ENCODE measurements around the gene SRL. TPM values are rescaled to one million over a fixed set of nuclear protein-coding genes. Genes with fewer than 3 reads are reported as not detected.

SRL gene
- total and polyA plus RNA-seq, 10 donors, result 0.57 to 5.8 (median 3.1) TPM

DNA sequence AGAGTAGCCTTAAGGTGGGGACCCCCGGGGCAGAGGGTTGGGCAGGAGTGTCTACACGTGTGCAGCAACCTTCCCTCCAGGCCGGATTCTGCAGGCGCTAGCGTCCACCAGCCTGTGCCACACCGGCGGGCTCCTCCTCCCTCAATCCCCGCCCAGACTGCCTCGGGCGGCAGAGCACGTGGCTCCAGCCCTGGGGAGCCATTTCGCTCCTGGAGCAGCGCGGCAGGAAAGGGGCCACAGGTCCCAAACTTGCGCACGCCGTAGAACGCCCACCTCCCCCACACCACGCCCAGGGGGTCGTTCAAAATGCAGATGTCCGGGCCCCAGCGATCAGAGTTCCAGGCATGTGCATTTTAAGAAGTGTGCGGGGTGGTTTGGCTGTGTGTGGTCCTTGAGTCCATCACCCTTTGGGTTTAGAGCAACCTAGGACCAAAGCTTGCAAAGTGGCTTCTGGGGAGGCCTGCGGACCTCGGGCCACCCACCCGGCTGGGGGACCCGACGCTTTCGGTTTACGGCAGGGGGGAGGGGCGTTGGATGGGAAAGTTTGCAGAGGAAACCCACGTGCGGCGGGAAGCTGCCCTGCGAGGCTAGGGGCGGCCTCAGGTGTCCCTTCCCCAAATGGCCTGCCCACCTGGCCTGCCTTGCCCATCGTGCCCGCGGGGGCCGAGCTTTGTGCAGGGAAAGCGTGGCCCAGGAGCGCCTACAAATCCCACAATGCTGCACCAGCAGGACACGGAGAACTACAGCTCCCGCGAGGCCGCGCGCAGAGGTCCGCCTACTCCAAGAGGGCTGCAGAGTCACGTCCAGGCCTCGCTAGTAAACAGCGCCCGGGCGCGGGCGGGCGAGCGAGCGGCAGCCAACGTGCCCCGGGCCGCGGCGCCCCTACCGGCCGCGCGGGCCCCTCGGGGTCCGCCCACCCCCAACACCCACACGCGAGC is 29.6 kb upstream of the SRL start:
- Histone ChIP-seq H3K9me3 (no peaks in the 10 kb centered on the region), H3K36me3 (no peaks in the 10 kb centered on the region), H3K27me3 (replicated peaks in 1 of 7) (no peaks in the 10 kb centered on the region), H3K4me1 (peaks cover 10 to 45% (median 20%) of the 10 kb centered on the region in 6 donors), H3K27ac (peak overlapping the region; percentile 69 to 95 (median 90)), H3K4me3 (peak overlapping the region; percentile 88 to 100 (median 99))
- peak; percentile 99 for DNase-seq
- intact Hi-C loops (cut with DNase I; ENCODE audit: low total_unique reads), result no loop called here
- 0 to 1% (median 0%) methylated on average over 52 to 72 of the region's 72 CpGs for WGBS, 5 donors
- TF ChIP-seq POLR2A (IDR thresholded peaks at IDR 0.05) (peak in 2 of 3 donors; percentile 53 to 54), POLR2AphosphoS5 (IDR thresholded peaks at IDR 0.05) (peak; percentile 79 to 85 (median 81))
- TF ChIP-seq, protein P1, sequence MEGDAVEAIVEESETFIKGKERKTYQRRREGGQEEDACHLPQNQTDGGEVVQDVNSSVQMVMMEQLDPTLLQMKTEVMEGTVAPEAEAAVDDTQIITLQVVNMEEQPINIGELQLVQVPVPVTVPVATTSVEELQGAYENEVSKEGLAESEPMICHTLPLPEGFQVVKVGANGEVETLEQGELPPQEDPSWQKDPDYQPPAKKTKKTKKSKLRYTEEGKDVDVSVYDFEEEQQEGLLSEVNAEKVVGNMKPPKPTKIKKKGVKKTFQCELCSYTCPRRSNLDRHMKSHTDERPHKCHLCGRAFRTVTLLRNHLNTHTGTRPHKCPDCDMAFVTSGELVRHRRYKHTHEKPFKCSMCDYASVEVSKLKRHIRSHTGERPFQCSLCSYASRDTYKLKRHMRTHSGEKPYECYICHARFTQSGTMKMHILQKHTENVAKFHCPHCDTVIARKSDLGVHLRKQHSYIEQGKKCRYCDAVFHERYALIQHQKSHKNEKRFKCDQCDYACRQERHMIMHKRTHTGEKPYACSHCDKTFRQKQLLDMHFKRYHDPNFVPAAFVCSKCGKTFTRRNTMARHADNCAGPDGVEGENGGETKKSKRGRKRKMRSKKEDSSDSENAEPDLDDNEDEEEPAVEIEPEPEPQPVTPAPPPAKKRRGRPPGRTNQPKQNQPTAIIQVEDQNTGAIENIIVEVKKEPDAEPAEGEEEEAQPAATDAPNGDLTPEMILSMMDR (IDR thresholded peaks at IDR 0.05 in 8 of 11, conservative IDR thresholded peaks at IDR 0.05 in 3 of 11), result peak in 6 of 11 experiments; percentile 14 to 42 (median 26)

DNA sequence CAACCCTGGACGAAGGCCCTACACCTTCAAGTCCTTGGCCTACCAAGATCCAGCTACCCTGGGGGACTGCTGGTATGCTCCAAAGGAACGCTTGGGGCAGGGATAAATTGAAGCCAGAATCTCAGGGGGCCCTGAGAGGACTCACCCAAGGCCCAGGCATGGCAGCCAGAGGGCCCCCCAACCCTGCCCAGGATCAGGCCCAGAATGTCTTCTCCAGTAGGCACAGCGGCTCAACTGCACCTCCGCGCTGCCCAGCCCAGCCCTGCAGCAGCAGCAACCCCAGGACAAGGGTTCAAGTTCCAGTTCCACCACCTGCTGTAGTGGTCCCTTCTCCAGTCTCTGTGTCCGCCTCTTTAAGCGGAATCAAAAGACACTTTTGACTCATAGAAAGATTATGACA is 28.7 kb upstream of the SRL start:
- TF ChIP-seq POLR2A (IDR thresholded peaks at IDR 0.05) (no peak), POLR2AphosphoS5 (IDR thresholded peaks at IDR 0.05) (no peak)
- TF ChIP-seq, protein P1 (IDR thresholded peaks at IDR 0.05 in 8 of 11, conservative IDR thresholded peaks at IDR 0.05 in 3 of 11), result no peak
- Histone ChIP-seq H3K27me3 (replicated peaks in 1 of 7) (no peaks in the 10 kb centered on the region), H3K4me3 (peak overlapping the region in 7 of 8 donors; percentile 96 to 100 (median 99)), H3K27ac (peak overlapping the region in 3 of 8 donors; percentile 90 to 95 (median 93)), H3K36me3 (peaks cover 0 to 7% (median 0%) of the 10 kb centered on the region in 6 donors), H3K4me1 (peaks cover 10 to 51% (median 20%) of the 10 kb centered on the region in 6 donors), H3K9me3 (no peaks in the 10 kb centered on the region)
- DNase-seq, result no peak
- intact Hi-C loops (cut with DNase I; ENCODE audit: low total_unique reads), result no loop called here
- 79 to 94% (median 89%) methylated on average over 4 to 7 of the region's 7 CpGs for WGBS, 5 donors

DNA sequence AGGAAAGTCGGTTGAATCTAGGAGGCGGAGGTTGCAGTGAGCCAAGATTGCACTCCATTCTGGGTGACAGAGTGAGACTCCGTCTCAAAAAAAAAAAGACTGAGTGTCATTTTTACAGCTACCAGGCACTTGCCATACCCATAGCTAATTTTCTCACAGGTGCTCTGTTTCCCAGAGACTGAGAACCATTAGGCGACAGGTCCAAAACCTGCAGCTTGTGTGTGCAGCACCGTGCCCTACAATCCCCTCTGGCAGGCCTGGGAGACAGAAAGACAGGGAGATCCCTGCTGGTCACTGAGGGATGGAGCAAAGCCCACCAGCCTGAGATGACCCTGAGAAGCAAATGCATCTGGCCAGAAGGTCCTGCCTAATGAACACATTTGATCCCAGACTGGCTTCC is 28.2 kb upstream of the SRL start:
- WGBS, 5 donors, result 86 to 96% (median 92%) methylated on average over 5 of the region's 5 CpGs
- no peak for DNase-seq
- no peak overlapping the region for H3K4me3 ChIP-seq
- peaks cover 0 to 7% (median 0%) of the 10 kb centered on the region in 6 donors for H3K36me3 ChIP-seq
- H3K27me3 ChIP-seq (replicated peaks in 1 of 7), result no peaks in the 10 kb centered on the region
- H3K27ac ChIP-seq, result no peak overlapping the region
- TF ChIP-seq, protein P1 (IDR thresholded peaks at IDR 0.05 in 8 of 11, conservative IDR thresholded peaks at IDR 0.05 in 3 of 11), result no peak
- no peak for TF ChIP-seq POLR2A (IDR thresholded peaks at IDR 0.05)
- TF ChIP-seq POLR2AphosphoS5 (IDR thresholded peaks at IDR 0.05), result no peak
- intact Hi-C loops (cut with DNase I; ENCODE audit: low total_unique reads), result no loop called here
- peaks cover 10 to 52% (median 20%) of the 10 kb centered on the region in 6 donors for H3K4me1 ChIP-seq
- H3K9me3 ChIP-seq, result no peaks in the 10 kb centered on the region

- WGBS, 5 donors, result 88 to 95% (median 91%) methylated on average over 6 of the region's 6 CpGs
- Histone ChIP-seq H3K27ac (no peak overlapping the region), H3K27me3 (replicated peaks in 1 of 7) (no peaks in the 10 kb centered on the region), H3K36me3 (peaks cover 0 to 24% (median 11%) of the 10 kb centered on the region in 6 donors), H3K4me1 (peaks cover 10 to 50% (median 22%) of the 10 kb centered on the region in 6 donors), H3K9me3 (no peaks in the 10 kb centered on the region), H3K4me3 (no peak overlapping the region)
- TF ChIP-seq POLR2A (IDR thresholded peaks at IDR 0.05), result no peak
- TF ChIP-seq POLR2AphosphoS5 (IDR thresholded peaks at IDR 0.05), result no peak
- TF ChIP-seq, protein P1 (IDR thresholded peaks at IDR 0.05 in 8 of 11, conservative IDR thresholded peaks at IDR 0.05 in 3 of 11), result no peak
- DNase-seq, result no peak
- intact Hi-C loops (cut with DNase I; ENCODE audit: low total_unique reads), result no loop called here
Measured at GRCh38 chr16:4266372-4266771, 24.5 kb upstream of the SRL start.
